HG03457 (cell line): ENCODE results near the gene CHD5.
"Not testable (repeated sequence)": the region's sequence is repeated elsewhere in the genome, so short reads cannot be mapped to it uniquely, and the experiment has no call there.

Experiments
- ATAC-seq: cut with Tn5 transposase; IDR thresholded peaks from one replicate; pipeline ENCODE4 v1.9.1; 2021; ENCODE audit warnings: moderate number of reproducible peaks; ENCODE audit not compliant: unreplicated experiment

Gene CHD5

GRCh38 chr1:6070450-6070974, 109.6 kb downstream of the CHD5 start:
- ATAC-seq = no peak

- no peak for ATAC-seq
These were observed 110.5 kb downstream of the CHD5 start for GRCh38 chr1:6069573-6069972.

- ATAC-seq = no peak
These were observed 111.2 kb downstream of the CHD5 start for GRCh38 chr1:6068932-6069331.

- no peak for ATAC-seq
These were observed 112.0 kb downstream of the CHD5 start for GRCh38 chr1:6068073-6068472.

GRCh38 chr1:6066680-6067079, 113.4 kb downstream of the CHD5 start:
- no peak for ATAC-seq

- ATAC-seq = no peak
These were observed 114.8 kb downstream of the CHD5 start for GRCh38 chr1:6065093-6065858.

- ATAC-seq = not testable (repeated sequence)
These were observed 116.5 kb downstream of the CHD5 start for GRCh38 chr1:6063532-6064053.

GRCh38 chr1:6062670-6063069, 117.5 kb downstream of the CHD5 start:
- no peak for ATAC-seq

- no peak for ATAC-seq
These were observed 120.3 kb downstream of the CHD5 start for GRCh38 chr1:6059866-6060265.

GRCh38 chr1:6057170-6057845, 122.8 kb downstream of the CHD5 start:
- ATAC-seq = no peak

- ATAC-seq = no peak
These were observed 123.6 kb downstream of the CHD5 start for GRCh38 chr1:6056572-6056948.

GRCh38 chr1:6054596-6054995, 125.5 kb downstream of the CHD5 start:
- ATAC-seq = no peak

- ATAC-seq = no peak
These were observed 126.9 kb downstream of the CHD5 start for GRCh38 chr1:6053206-6053546.

- ATAC-seq = no peak
These were observed 127.4 kb downstream of the CHD5 start for GRCh38 chr1:6052543-6053205.
